ENCODE data around the gene ELANE. TPM values are rescaled to one million over a fixed set of nuclear protein-coding genes. Genes with fewer than 3 reads are reported as not detected.

The ELANE gene
- total RNA-seq, 1 donor from 2014 or later, result not detected

GRCh38 chr19:900043-900301 lies 47.9 kb downstream of the ELANE start:
- H3K4me3 ChIP-seq (ENCODE audit: low read depth, low read length), result no peak overlapping the region
- TF ChIP-seq CTCF (conservative IDR thresholded peaks at IDR 0.05; ENCODE audit: low read depth, low read length), result no peak
- no peak for DNase-seq (ENCODE audit: low read depth)

GRCh38 chr19:900302-901111 lies 48.4 kb downstream of the ELANE start:
- TF ChIP-seq CTCF (conservative IDR thresholded peaks at IDR 0.05; ENCODE audit: low read depth, low read length), result no peak
- H3K4me3 ChIP-seq (ENCODE audit: low read depth, low read length), result no peak overlapping the region
- no peak for DNase-seq (ENCODE audit: low read depth)

GRCh38 chr19:901216-902092 lies 49.4 kb downstream of the ELANE start:
- DNase-seq (ENCODE audit: low read depth), result no peak
- TF ChIP-seq CTCF (conservative IDR thresholded peaks at IDR 0.05; ENCODE audit: low read depth, low read length), result no peak
- H3K4me3 ChIP-seq (ENCODE audit: low read depth, low read length), result no peak overlapping the region

- no peak for DNase-seq (ENCODE audit: low read depth)
- H3K4me3 ChIP-seq (ENCODE audit: low read depth, low read length), result no peak overlapping the region
- TF ChIP-seq CTCF (conservative IDR thresholded peaks at IDR 0.05; ENCODE audit: low read depth, low read length), result no peak
Measured at GRCh38 chr19:902093-902370, 49.9 kb downstream of the ELANE start.

GRCh38 chr19:902446-903226 lies 50.5 kb downstream of the ELANE start:
- no peak for DNase-seq (ENCODE audit: low read depth)
- TF ChIP-seq CTCF (conservative IDR thresholded peaks at IDR 0.05; ENCODE audit: low read depth, low read length), result no peak
- no peak overlapping the region for H3K4me3 ChIP-seq (ENCODE audit: low read depth, low read length)

- no peak for TF ChIP-seq CTCF (conservative IDR thresholded peaks at IDR 0.05; ENCODE audit: low read depth, low read length)
- DNase-seq (ENCODE audit: low read depth), result no peak
- H3K4me3 ChIP-seq (ENCODE audit: low read depth, low read length), result no peak overlapping the region
Measured at GRCh38 chr19:903266-903797, 51.2 kb downstream of the ELANE start.

Data from epithelial cell of proximal tubule (primary cell).